GM12874 (cell line): ENCODE results near the gene PLLP.

ENCODE experiments used
- CTCF ChIP-seq: IDR thresholded peaks from 2 replicates; pipeline ENCODE4 v1.5.1; 2011; ENCODE audit warnings: low read depth, mild to moderate bottlenecking, control low read depth, low read length, moderate library complexity; ENCODE audit not compliant: insufficient read depth

The PLLP gene

GRCh38 chr16:57278494-57278893, 6.0 kb downstream of the PLLP start:
- no peak for TF ChIP-seq CTCF

- TF ChIP-seq CTCF = no peak
Measured at GRCh38 chr16:57277586-57277985, 6.9 kb downstream of the PLLP start.

- no peak for TF ChIP-seq CTCF
Measured at GRCh38 chr16:57276596-57276995, 7.9 kb downstream of the PLLP start.

- no peak for TF ChIP-seq CTCF
Measured at GRCh38 chr16:57273826-57274225, 10.6 kb downstream of the PLLP start.

GRCh38 chr16:57273359-57273758, 11.1 kb downstream of the PLLP start:
- no peak for TF ChIP-seq CTCF

- no peak for TF ChIP-seq CTCF
Measured at GRCh38 chr16:57271867-57272495, 12.5 kb downstream of the PLLP start.

- TF ChIP-seq CTCF = no peak
Measured at GRCh38 chr16:57271063-57271345, 13.5 kb downstream of the PLLP start.
